Stimulated activated CD4-positive, alpha-beta T cell treated with anti-CD3 and anti-CD28 coated beads, Interleukin-12 subunit alpha, Interleukin-12 subunit beta, amount 100 ng/mL, for 48 hours (primary cell): ENCODE results near the gene UBE2V1.
"Not testable (repeated sequence)": the region's sequence is repeated elsewhere in the genome, so short reads cannot be mapped to it uniquely, and the experiment has no call there.

Experiments
- DNase-seq, 3 donors: peaks; one replicate each; pipeline ENCODE4 v3.0.0-alpha.2; 2020; ENCODE audit warnings: low read depth in 2 of 3, low spot score in 1 of 3

The UBE2V1 gene

GRCh38 chr20:50112512-50113419 lies at the start of gene UBE2V1:
Gene UBE2V1 (minus strand): TSS chr20:50113150. CDS start chr20:50113128, 22 bp downstream.
- peak; percentile 76 to 87 (median 81) for DNase-seq

- not testable (repeated sequence) for DNase-seq
Observed at GRCh38 chr20:50161494-50161893, 48.5 kb upstream of the UBE2V1 start.

GRCh38 chr20:50153500-50154377 lies 40.8 kb upstream of the UBE2V1 start, which contains the start of gene PEDS1:
Gene PEDS1 (minus strand): TSS chr20:50153723. CDS start chr20:50153637, 86 bp downstream.
- DNase-seq: peak; percentile 59 to 80 (median 72)

DNA sequence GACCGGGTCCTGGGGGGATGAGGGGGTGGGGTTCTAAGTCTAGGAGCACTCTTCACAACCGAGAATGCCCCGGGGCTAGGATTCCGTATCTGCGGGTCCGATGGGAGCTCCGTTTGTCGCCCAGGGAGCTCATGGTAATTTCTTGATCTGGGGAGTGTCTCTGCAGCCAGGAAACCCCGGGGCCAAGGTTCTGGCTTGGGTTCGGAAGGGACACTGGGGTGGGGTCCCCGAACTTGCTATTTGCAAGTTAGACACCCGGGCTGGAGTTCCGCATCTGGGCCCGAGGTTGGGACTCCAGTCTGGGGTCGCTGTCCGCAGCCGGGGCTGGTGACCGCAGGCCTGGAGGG lies 40.2 kb upstream of the UBE2V1 start:
- no peak for DNase-seq

GRCh38 chr20:50152394-50153152 lies 39.6 kb upstream of the UBE2V1 start:
- no peak for DNase-seq

- DNase-seq: no peak
Observed at GRCh38 chr20:50151034-50151743, 38.2 kb upstream of the UBE2V1 start.

- no peak for DNase-seq
Observed at GRCh38 chr20:50149481-50150254, 36.7 kb upstream of the UBE2V1 start.

- peak; percentile 55 to 61 (median 56) for DNase-seq
Observed at GRCh38 chr20:50146732-50147662, 34.0 kb upstream of the UBE2V1 start.

DNA sequence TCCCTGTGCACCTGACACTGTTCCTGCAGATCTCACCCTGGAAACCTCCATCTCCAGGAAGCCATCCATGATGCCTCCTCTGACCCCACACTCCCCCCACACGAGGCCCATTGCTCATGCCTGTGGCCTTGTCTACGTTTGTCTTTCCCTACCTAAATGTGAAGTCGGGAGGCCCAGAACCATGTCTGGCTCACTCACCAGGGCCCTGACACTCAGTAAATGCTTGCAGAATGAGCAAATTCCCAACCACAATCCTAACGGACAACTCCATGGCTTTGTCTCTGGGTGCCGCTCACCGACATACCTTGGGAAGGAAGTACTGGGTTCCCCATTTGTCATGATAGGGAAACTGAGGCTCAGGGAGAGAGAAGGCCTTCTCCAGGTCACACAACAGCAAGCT lies 33.3 kb upstream of the UBE2V1 start:
- DNase-seq: no peak

- DNase-seq: no peak
Observed at GRCh38 chr20:50145566-50145965, 32.6 kb upstream of the UBE2V1 start.

- DNase-seq: no peak
Observed at GRCh38 chr20:50144362-50144761, 31.4 kb upstream of the UBE2V1 start.

DNA sequence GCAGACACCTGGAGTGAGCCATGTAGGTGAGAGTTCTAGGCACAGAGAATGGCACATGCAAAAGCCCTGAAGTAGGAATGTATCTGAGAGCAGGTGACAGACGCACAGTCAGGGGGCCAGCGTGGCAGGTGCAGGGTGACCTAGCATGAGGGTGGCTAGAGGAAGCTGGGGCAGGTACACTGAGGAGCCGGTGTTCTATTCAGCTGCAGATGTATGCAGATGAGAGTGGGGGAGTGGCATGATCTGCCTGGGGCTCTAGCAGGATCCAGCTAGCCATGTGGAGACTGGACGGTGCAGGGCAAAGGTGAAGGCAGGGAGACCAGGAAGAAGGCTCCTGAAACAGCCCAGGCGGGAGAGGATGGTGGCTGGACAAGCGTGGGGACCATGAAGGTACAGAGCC lies 29.9 kb upstream of the UBE2V1 start:
- no peak for DNase-seq

DNA sequence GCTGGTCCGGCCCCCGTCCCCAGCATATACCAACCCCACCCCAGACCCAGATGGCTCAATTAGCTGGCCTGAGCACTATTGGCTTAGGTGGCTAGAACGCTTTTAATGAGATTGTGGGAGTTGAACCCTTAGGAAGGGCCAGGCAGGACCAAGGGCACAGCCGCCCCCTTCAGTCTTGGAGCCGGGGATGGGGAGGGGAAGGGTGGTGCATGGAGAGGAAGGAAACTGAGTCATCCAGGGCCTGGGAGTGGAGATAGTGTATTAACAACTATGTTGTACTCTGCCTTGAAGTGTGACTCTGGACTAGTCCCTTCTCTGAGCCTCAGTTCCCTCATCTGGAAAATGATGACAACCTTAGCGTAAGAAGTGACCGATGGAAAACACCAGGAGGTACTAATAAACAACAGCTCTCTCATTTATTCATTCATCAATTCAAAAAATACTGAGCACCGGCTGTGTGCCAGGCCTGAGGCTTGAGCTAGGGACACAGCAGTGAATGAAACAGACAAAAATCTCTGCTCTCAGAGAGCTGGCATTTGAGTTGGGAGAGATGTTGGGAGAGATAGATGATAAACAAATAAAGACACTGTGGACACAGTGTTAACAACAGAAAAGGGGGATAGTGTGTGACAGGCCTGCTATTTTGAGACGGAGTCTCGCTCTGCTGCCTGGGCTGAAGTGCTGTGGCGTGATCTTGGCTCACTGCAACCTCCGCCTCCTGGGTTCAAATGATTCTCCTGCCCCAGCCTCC lies 29.0 kb upstream of the UBE2V1 start:
- DNase-seq: no peak

- no peak for DNase-seq
Observed at GRCh38 chr20:50141018-50141675, 28.2 kb upstream of the UBE2V1 start.

GRCh38 chr20:50140339-50140859 lies 27.4 kb upstream of the UBE2V1 start:
- no peak for DNase-seq

DNA sequence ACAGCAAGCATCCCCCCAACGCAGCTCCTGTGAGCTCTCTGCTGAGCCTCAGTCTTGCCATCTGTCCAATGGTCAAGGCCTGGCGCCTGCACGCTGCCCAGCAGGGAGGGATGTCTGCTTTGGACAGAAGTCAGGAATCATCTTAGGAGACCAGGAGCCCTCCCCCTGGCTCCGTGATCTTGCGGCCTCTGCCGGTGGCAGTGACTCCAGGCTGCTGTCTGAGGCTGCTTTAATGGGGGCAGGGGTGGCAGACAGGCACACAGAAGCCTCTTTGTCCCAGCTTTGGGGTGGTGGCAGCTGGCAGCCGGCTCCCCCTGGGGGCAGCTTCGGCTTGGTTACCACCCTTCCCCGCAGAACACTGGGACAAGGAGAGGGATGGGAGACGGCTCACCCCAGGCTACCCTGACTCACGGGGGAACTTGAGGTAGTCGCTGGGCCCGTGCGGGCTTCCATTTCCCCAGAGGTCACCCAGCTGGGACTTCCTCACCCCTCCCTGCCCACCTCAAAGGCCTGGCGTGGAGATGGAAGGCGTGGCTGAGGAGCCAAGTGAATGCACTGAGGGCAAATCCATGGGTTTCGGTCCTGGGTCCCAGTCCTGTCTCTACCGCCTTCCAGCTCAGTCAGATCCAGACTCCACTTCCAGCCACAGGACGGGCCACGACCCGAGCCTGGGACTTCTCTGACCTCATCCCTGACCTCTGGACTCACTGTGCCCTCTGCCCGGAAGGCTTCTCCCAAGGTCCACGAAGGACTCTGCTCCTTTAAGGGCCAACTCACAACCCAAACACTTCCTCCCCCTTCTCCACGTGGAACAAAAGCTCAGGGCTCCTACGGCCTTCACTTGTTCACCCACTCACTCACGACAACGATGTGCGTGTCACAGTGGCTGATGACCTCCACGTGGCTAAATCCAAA lies 25.8 kb upstream of the UBE2V1 start:
- no peak for DNase-seq
